Smooth muscle cell (in vitro differentiated cells): ENCODE measurements around the gene RFX2. TPM values are rescaled to one million over a fixed set of nuclear protein-coding genes. Genes with fewer than 3 reads are reported as not detected.

Experiments
- DNase-seq: peaks from one replicate; lab custom pipeline; 2025; ENCODE audit not compliant: unreplicated experiment; lab: John Stamatoyannopoulos, UW
- H2AFZ ChIP-seq: fragments of 200-600 bp; sonication (generic); 2 replicates; pipeline ENCODE4 v1.6.0; 2016; ENCODE audit warnings: antibody characterized with exemption, low read depth, mild to moderate bottlenecking
- H3F3A ChIP-seq: fragments of 200-600 bp; sonication (generic); 2 replicates; pipeline ENCODE4 v1.6.0; 2017; ENCODE audit warnings: antibody characterized with exemption, low read depth
- H3K27ac ChIP-seq: fragments of 200-600 bp; sonication (generic); 2 replicates; pipeline ENCODE4 v1.5.1; 2016; ENCODE audit warnings: low read depth, mild to moderate bottlenecking
- H3K27me3 ChIP-seq: fragments of 200-600 bp; sonication (generic); 2 replicates; pipeline ENCODE4 v1.6.1; 2016; ENCODE audit warnings: low read depth, mild to moderate bottlenecking
- H3K36me3 ChIP-seq: fragments of 200-600 bp; sonication (generic); 2 replicates; pipeline ENCODE4 v1.5.1; 2016; ENCODE audit warnings: low read depth
- H3K4me1 ChIP-seq: fragments of 200-600 bp; sonication (generic); 2 replicates; pipeline ENCODE4 v1.5.1; 2016; ENCODE audit warnings: low read depth
- H3K4me2 ChIP-seq: fragments of 200-600 bp; sonication (generic); 2 replicates; pipeline ENCODE4 v1.6.0; 2016; ENCODE audit warnings: mild to moderate bottlenecking
- H3K4me3 ChIP-seq: fragments of 200-600 bp; sonication (generic); 2 replicates; pipeline ENCODE4 v1.5.1; 2016; ENCODE audit warnings: mild to moderate bottlenecking
- H3K79me2 ChIP-seq: fragments of 200-600 bp; sonication (generic); 2 replicates; pipeline ENCODE4 v1.6.0; 2016; ENCODE audit warnings: low read depth, mild to moderate bottlenecking
- H3K9ac ChIP-seq: fragments of 200-600 bp; sonication (generic); 2 replicates; pipeline ENCODE4 v1.6.0; 2016; ENCODE audit warnings: low read depth
- H3K9me3 ChIP-seq: fragments of 200-600 bp; sonication (generic); replicated peaks from 2 replicates; pipeline ENCODE4 v1.5.1; 2016; ENCODE audit warnings: low read depth
- H4K20me1 ChIP-seq: fragments of 200-600 bp; sonication (generic); 2 replicates; pipeline ENCODE4 v1.6.0; 2016; ENCODE audit warnings: low read depth
- CTCF ChIP-seq: fragments of 200-600 bp; sonication (generic); IDR thresholded peaks from 2 replicates; pipeline ENCODE4 v1.5.1; 2017; ENCODE audit warnings: borderline replicate concordance, mild to moderate bottlenecking, antibody characterized with exemption; ENCODE audit not compliant: insufficient read depth, poor library complexity, severe bottlenecking
- WGBS: methylation state at CpG from one replicate; pipeline ENCODE4 v1.1.7; 2016; ENCODE audit warnings: low lambda C conversion rate; 5-methylcytosine and 5-hydroxymethylcytosine counted together
- polyA plus RNA-seq: library from polyadenylated mRNA; unstranded; fragments of >200 nt; fragmentation: Nextera tagmentation; extraction: Ambion mirVana; gene quantifications from 2 replicates; pipeline ENCODE4 v1.2.1, GENCODE V29; 2016
- total RNA-seq: library from RNA; depleted of rRNA; stranded (reverse); fragments of >200 nt; gene quantifications from 2 replicates; pipeline ENCODE4 v1.2.3, GENCODE V29; 2014

The RFX2 gene
- total and polyA plus RNA-seq, 2 experiments from 2014 or later, result 4.7 to 7.5 TPM

DNA sequence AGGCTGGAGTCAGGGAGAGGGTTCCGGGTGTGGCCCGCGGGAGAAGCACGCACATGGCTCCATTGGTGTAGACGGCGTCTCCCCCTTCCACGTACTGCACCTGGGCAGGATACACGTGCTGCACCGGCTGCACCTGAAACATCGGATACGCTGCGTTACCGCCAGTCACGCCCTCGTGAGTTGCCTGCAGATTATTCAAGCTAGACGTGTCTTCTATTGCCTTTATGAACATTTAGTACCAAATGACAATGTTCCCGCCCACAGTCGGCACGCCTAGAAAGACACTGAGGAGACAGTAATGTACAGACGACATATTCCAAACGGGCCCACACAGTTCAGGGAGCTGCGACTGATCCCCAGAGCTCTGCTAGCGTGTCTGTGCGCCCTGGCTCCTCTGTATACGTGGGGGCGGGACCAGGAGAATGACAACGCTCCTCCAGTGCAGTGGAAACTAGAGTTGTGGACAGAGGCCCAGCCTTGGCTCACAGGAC, 68.3 kb downstream of the RFX2 start:
- no peak for TF ChIP-seq CTCF
- H3K27me3 ChIP-seq, result no peaks in the 10 kb centered on the region
- H3K4me1 ChIP-seq, result no peaks in the 10 kb centered on the region
- 93% methylated on average over 27 of the region's 27 CpGs for WGBS
- no peak overlapping the region for H3K4me3 ChIP-seq
- no peak overlapping the region for H3K4me2 ChIP-seq
- no peaks in the 10 kb centered on the region for H3K79me2 ChIP-seq
- H3K36me3 ChIP-seq, result no peaks in the 10 kb centered on the region
- H2AFZ ChIP-seq, result no peak overlapping the region
- H3K9ac ChIP-seq, result no peak overlapping the region
- no peaks in the 10 kb centered on the region for H4K20me1 ChIP-seq
- DNase-seq, result no peak
- no peaks in the 10 kb centered on the region for H3F3A ChIP-seq
- H3K27ac ChIP-seq, result no peak overlapping the region
- no peaks in the 10 kb centered on the region for H3K9me3 ChIP-seq

DNA sequence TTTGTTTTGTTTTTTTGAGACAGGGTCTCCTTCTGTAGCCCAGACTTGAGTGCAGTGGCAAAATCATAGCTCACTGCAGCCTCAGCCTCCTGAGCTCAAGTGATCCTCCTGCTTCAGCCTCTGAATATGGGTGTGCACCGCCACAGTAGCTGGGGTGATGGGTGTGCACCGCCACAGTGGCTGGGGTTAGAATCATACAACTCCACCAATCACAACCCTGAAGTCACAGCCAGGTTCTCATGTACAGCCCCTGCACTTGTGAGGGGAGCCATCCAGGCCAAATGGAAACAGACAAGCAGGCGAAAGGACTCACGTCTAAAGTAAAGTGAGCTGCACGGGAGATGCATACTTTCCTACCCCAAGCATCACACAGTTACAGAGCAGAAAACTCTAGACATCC, 69.2 kb downstream of the RFX2 start:
- DNase-seq, result no peak
- no peaks in the 10 kb centered on the region for H3K27me3 ChIP-seq

GRCh38 chr19:6039566-6040225, 70.6 kb downstream of the RFX2 start:
- no peak overlapping the region for H3K27ac ChIP-seq
- H3K4me3 ChIP-seq, result no peak overlapping the region
- H3K27me3 ChIP-seq, result no peaks in the 10 kb centered on the region
- no peaks in the 10 kb centered on the region for H3K4me1 ChIP-seq
- H3K9ac ChIP-seq, result no peak overlapping the region
- WGBS, result 94% methylated on average over 31 of the region's 31 CpGs
- H3K36me3 ChIP-seq, result no peaks in the 10 kb centered on the region
- no peak for DNase-seq
- no peak for TF ChIP-seq CTCF
- H2AFZ ChIP-seq, result no peak overlapping the region
- no peak overlapping the region for H3K4me2 ChIP-seq
- H4K20me1 ChIP-seq, result no peaks in the 10 kb centered on the region
- H3F3A ChIP-seq, result no peaks in the 10 kb centered on the region
- H3K79me2 ChIP-seq, result no peaks in the 10 kb centered on the region
- H3K9me3 ChIP-seq, result no peaks in the 10 kb centered on the region

More for the DNA sequence above, 69.2 kb downstream of the RFX2 start:
- Histone ChIP-seq H3K9ac (no peak overlapping the region), H3K4me2 (no peak overlapping the region), H3F3A (no peaks in the 10 kb centered on the region), H3K79me2 (no peaks in the 10 kb centered on the region), H2AFZ (no peak overlapping the region), H4K20me1 (no peaks in the 10 kb centered on the region), H3K27ac (no peak overlapping the region), H3K4me3 (no peak overlapping the region), H3K4me1 (no peaks in the 10 kb centered on the region), H3K9me3 (no peaks in the 10 kb centered on the region), H3K36me3 (no peaks in the 10 kb centered on the region)
- no peak for TF ChIP-seq CTCF
- WGBS, result 94% methylated on average over 5 of the region's 5 CpGs

DNA sequence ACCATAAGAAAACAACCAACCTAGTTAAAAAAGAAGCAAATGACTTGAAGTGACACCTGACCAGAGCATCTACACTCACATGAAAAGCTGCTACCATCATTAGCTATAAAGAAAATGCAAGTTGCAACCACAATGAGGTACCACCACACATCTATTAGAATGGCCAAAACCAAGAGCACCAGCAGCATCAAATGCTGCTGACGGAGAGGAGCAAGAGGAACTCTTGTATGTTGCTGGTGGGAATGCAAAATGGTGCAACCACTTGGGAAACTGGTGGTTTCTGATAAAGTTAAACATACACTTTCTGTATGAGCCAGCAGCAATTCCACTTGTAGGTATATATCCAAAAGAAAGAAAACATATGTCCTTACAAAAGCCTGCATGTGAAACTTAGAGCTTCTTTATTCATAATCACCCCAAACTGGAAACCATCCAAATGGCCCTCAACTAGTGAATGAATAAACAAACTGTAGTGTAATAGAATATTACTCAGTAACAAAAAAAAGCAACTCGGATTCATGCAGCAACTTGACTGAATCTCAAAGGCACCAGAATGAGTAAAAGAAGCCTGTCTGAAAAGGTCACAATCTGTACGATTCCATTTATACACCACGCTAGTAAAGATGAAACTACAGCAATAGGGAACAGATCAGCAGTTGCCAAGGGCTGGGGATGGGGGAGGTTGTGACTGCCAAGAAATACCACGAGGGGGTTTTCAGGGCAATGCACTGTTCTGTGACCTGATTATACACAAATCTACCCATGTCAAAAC, 71.5 kb downstream of the RFX2 start:
- Histone ChIP-seq H2AFZ (no peak overlapping the region), H3K9ac (no peak overlapping the region), H3K4me3 (no peak overlapping the region), H3F3A (no peaks in the 10 kb centered on the region), H3K9me3 (no peaks in the 10 kb centered on the region), H3K27me3 (no peaks in the 10 kb centered on the region), H3K4me2 (no peak overlapping the region), H3K36me3 (no peaks in the 10 kb centered on the region), H3K79me2 (no peaks in the 10 kb centered on the region), H3K4me1 (no peaks in the 10 kb centered on the region), H3K27ac (no peak overlapping the region), H4K20me1 (no peaks in the 10 kb centered on the region)
- DNase-seq, result no peak
- no peak for TF ChIP-seq CTCF
- 93% methylated on average over 5 of the region's 5 CpGs for WGBS
